ENCODE results near the gene SHISA8. TPM values are rescaled to one million over a fixed set of nuclear protein-coding genes. Genes with fewer than 3 reads are reported as not detected.

Gene SHISA8
- total RNA-seq, 1 experiment from 2014 or later, result 2.3 TPM

DNA sequence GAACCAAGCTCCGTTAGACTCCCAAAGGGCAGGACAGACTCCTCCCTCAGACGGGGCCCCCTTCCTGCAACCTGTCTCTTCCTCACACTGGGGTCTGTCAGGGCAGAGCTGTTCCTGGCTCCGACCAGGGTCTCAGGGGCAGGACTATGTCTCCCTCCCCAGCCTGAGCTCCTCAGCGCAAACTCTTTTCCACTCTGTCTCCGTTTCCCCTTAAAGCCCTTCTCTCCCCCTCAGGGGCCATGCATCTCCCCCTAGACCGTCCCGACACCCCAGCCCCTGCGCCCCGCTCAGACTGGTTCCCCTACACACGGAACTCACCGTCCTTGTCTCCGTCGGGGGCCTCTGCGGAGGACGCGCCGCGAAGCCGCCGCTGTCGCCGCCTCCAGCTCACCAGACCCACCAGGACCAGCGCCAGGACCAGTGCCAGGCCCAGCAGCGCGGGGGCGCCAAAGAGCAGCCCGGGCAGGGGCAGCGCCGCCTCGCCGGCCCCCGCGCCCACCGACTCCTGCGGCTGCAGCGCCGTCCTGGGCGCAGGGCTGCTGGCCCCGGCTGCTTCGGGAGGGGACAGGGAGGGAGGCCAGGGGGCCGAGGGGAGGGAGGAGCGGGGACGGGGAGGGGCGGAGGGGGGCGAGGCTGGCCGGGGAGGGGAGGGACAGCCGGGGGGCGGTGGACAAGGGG, 11.0 kb upstream of the SHISA8 start:
- H4K20me1 ChIP-seq (ENCODE audit: insufficient read depth), result no peaks in the 10 kb centered on the region
- TF ChIP-seq, protein P1, sequence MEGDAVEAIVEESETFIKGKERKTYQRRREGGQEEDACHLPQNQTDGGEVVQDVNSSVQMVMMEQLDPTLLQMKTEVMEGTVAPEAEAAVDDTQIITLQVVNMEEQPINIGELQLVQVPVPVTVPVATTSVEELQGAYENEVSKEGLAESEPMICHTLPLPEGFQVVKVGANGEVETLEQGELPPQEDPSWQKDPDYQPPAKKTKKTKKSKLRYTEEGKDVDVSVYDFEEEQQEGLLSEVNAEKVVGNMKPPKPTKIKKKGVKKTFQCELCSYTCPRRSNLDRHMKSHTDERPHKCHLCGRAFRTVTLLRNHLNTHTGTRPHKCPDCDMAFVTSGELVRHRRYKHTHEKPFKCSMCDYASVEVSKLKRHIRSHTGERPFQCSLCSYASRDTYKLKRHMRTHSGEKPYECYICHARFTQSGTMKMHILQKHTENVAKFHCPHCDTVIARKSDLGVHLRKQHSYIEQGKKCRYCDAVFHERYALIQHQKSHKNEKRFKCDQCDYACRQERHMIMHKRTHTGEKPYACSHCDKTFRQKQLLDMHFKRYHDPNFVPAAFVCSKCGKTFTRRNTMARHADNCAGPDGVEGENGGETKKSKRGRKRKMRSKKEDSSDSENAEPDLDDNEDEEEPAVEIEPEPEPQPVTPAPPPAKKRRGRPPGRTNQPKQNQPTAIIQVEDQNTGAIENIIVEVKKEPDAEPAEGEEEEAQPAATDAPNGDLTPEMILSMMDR (conservative IDR thresholded peaks at IDR 0.05), result peak; percentile 80
- TF ChIP-seq EZH2 (IDR thresholded peaks at IDR 0.05; ENCODE audit: low read depth), result no peak
- intact Hi-C loops (cut with micrococcal nuclease; ENCODE audit: unreplicated experiment), result no loop called here
- ChIA-PET POLR2A (ENCODE audit: unreplicated experiment) (interaction anchor here (0.6 kb wide), 1 partner anchor 197 kb away, joined by 3 read pairs; no protein-coding TSS in a partner anchor), CTCF (interaction anchor here (0.5 to 1.9 kb wide), 9 partner anchors 15 to 1637 kb away, joined by 3 to 7 read pairs (median 4); partner anchors contain the start of gene CENPM)
- H3K79me2 ChIP-seq (ENCODE audit: low read depth), result no peaks in the 10 kb centered on the region
- H3K4me3 ChIP-seq, result peak overlapping the region; percentile 24; the same call in 1 of the 2 replicates
- H3K27me3 ChIP-seq (ENCODE audit: insufficient read depth, low read depth), result peaks cover 6% of the 10 kb centered on the region; the same call in 1 of the 2 replicates
- H3F3A ChIP-seq (ENCODE audit: insufficient read depth, low read depth), result peaks cover 16% of the 10 kb centered on the region; the same call in 1 of the 2 replicates
- H3K27ac ChIP-seq, result no peak overlapping the region
- H3K36me3 ChIP-seq (ENCODE audit: low read depth), result no peaks in the 10 kb centered on the region
- no TSS peak for BruUV-seq (replicated peaks)
- peak overlapping the region; percentile 68 for H3K4me2 ChIP-seq
- H2AFZ ChIP-seq, result no peak overlapping the region
- peak in 1 of 2 experiments; percentile 78 for DNase-seq
- H3K9me3 ChIP-seq (ENCODE audit: insufficient read depth, low read depth), result no peaks in the 10 kb centered on the region
- no peaks in the 10 kb centered on the region for H3K4me1 ChIP-seq (replicated peaks; ENCODE audit: insufficient read depth)
- no peaks in the 10 kb centered on the region for H3K9me2 ChIP-seq (ENCODE audit: insufficient read depth)

DNA sequence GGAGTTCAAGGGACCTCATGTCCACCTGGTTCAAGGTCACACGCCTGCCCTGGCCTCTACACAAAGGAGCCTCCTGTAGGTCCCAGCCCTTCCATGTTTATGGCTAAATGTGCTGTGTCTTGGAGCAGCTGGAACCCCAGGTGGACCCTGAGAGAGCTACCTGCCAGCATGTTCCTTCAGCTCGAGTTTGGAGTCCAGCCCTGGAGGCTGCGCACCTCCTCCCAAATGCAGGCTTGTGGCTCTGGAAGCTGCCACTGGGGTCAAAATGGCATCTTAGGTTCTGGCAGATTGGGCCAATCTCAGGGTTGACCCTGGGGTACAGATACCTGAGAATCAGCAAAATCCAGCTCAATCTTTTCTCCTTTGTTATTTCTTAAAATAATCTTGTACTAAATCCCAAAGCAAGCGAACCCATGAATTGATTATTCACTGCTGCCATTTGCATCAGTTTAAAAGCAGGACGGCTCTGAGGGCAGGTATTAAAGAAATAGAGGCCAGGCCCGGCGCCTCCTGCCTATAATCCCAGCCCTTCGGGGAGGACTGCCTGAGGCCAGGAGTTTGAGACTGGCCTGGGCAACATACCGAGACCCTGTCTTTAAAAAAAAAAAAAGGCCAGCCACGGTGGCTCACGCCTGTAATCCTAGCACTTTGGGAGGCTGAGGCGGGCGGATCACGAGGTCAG, 8.9 kb upstream of the SHISA8 start:
- ChIA-PET POLR2A (ENCODE audit: unreplicated experiment) (no interaction called here), CTCF (interaction anchor here (0.7 kb wide), 1 partner anchor 35 kb away, joined by 5 read pairs; no protein-coding TSS in a partner anchor)
- H3K9me2 ChIP-seq (ENCODE audit: insufficient read depth), result no peaks in the 10 kb centered on the region
- H3K4me1 ChIP-seq (replicated peaks; ENCODE audit: insufficient read depth), result no peaks in the 10 kb centered on the region
- peaks cover 6% of the 10 kb centered on the region; the same call in 1 of the 2 replicates for H3K27me3 ChIP-seq (ENCODE audit: insufficient read depth, low read depth)
- no peak overlapping the region for H3K4me3 ChIP-seq
- no peaks in the 10 kb centered on the region for H3K9me3 ChIP-seq (ENCODE audit: insufficient read depth, low read depth)
- peaks cover 19% of the 10 kb centered on the region; the same call in 1 of the 2 replicates for H3F3A ChIP-seq (ENCODE audit: insufficient read depth, low read depth)
- TF ChIP-seq, protein P1 (conservative IDR thresholded peaks at IDR 0.05), result no peak
- TF ChIP-seq EZH2 (IDR thresholded peaks at IDR 0.05; ENCODE audit: low read depth), result no peak
- intact Hi-C loops (cut with micrococcal nuclease; ENCODE audit: unreplicated experiment), result no loop called here
- no peaks in the 10 kb centered on the region for H3K79me2 ChIP-seq (ENCODE audit: low read depth)
- no peak overlapping the region for H3K27ac ChIP-seq
- DNase-seq, result no peak
- no TSS peak for BruUV-seq (replicated peaks)
- no peaks in the 10 kb centered on the region for H3K36me3 ChIP-seq (ENCODE audit: low read depth)
- H3K4me2 ChIP-seq, result no peak overlapping the region
- no peaks in the 10 kb centered on the region for H4K20me1 ChIP-seq (ENCODE audit: insufficient read depth)
- no peak overlapping the region for H2AFZ ChIP-seq

DNA sequence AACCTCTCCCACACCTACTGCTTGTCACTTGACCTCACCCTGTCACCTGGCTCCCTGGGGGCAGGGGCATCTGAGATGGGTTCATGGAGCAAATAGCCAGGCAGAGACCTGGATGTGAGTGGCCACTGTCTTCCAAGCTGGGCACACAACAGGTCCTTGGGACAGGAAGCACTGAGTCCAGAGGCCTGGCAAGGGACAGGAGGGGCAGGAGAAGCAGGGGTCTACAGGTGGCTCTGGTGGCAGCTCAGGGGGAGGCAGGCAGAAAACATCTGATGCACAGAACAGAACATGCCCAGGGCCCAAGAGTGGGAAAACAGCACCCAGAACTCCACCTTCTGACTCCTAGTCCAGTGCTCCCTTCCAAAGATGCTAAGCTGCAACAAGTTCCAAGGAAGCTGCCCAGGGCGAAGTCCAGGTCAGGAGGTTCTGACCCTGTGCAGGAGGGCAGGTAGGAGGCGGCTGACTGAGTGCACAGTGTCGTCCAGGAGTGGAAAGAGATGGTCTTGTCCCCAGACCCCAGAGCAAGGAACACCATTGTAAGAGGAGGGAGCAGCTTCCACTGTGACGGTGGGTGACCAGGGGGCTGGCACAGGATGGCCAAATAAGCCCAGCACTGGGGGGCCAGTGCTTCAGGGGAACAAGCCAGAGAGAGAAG, 8.2 kb upstream of the SHISA8 start:
- BruUV-seq (replicated peaks), result no TSS peak
- H3F3A ChIP-seq (ENCODE audit: insufficient read depth, low read depth), result peaks cover 26% of the 10 kb centered on the region; the same call in 1 of the 2 replicates
- H3K4me3 ChIP-seq, result no peak overlapping the region
- H3K4me2 ChIP-seq, result no peak overlapping the region
- no peaks in the 10 kb centered on the region for H4K20me1 ChIP-seq (ENCODE audit: insufficient read depth)
- POLR2A ChIA-PET (ENCODE audit: unreplicated experiment), result no interaction called here
- no peak overlapping the region for H2AFZ ChIP-seq
- TF ChIP-seq, protein P1 (conservative IDR thresholded peaks at IDR 0.05), result no peak
- no peak for TF ChIP-seq EZH2 (IDR thresholded peaks at IDR 0.05; ENCODE audit: low read depth)
- no peak for DNase-seq
- H3K36me3 ChIP-seq (ENCODE audit: low read depth), result no peaks in the 10 kb centered on the region
- H3K9me2 ChIP-seq (ENCODE audit: insufficient read depth), result no peaks in the 10 kb centered on the region
- H3K27ac ChIP-seq, result no peak overlapping the region
- H3K4me1 ChIP-seq (replicated peaks; ENCODE audit: insufficient read depth), result peaks cover 4% of the 10 kb centered on the region
- no peaks in the 10 kb centered on the region for H3K79me2 ChIP-seq (ENCODE audit: low read depth)
- no peaks in the 10 kb centered on the region for H3K9me3 ChIP-seq (ENCODE audit: insufficient read depth, low read depth)
- CTCF ChIA-PET, result interaction anchor here (0.6 kb wide), 1 partner anchor 93 kb away, joined by 8 read pairs; no protein-coding TSS in a partner anchor
- intact Hi-C loops (cut with micrococcal nuclease; ENCODE audit: unreplicated experiment), result no loop called here
- H3K27me3 ChIP-seq (ENCODE audit: insufficient read depth, low read depth), result peaks cover 6% of the 10 kb centered on the region; the same call in 1 of the 2 replicates

Data from PC-9 (cell line).